HG03175 (cell line): Measurements from ENCODE around the gene CTH.
"Not testable (repeated sequence)": the region's sequence is repeated elsewhere in the genome, so short reads cannot be mapped to it uniquely, and the experiment has no call there.

Source experiments
- ATAC-seq: cut with Tn5 transposase; IDR thresholded peaks from one replicate; pipeline ENCODE4 v1.9.1; 2021; ENCODE audit warnings: mild to moderate bottlenecking, moderate library complexity; ENCODE audit not compliant: unreplicated experiment

CTH gene

GRCh38 chr1:70410604-70411359 is at the start of gene CTH:
Gene CTH (plus strand): TSS chr1:70411268. CDS start chr1:70411416, 148 bp downstream.
- ATAC-seq, result peak; percentile 97

- no peak for ATAC-seq
These were observed 49.2 kb upstream of the CTH start for GRCh38 chr1:70361727-70362398.

GRCh38 chr1:70364439-70364838 is 46.6 kb upstream of the CTH start:
- ATAC-seq, result no peak

GRCh38 chr1:70366425-70366952 is 44.6 kb upstream of the CTH start:
- ATAC-seq, result not testable (repeated sequence)

- ATAC-seq, result not testable (repeated sequence)
These were observed 44.1 kb upstream of the CTH start for GRCh38 chr1:70366997-70367396.

- ATAC-seq, result not testable (repeated sequence)
These were observed 43.7 kb upstream of the CTH start for GRCh38 chr1:70367397-70367796.

GRCh38 chr1:70371586-70371985 is 39.5 kb upstream of the CTH start:
- not testable (repeated sequence) for ATAC-seq

GRCh38 chr1:70372426-70372825 is 38.6 kb upstream of the CTH start:
- no peak for ATAC-seq

GRCh38 chr1:70373580-70373979 is 37.5 kb upstream of the CTH start:
- ATAC-seq, result not testable (repeated sequence)

GRCh38 chr1:70376196-70376595 is 34.9 kb upstream of the CTH start:
- no peak for ATAC-seq

- ATAC-seq, result peak; percentile 84
These were observed 28.4 kb upstream of the CTH start for GRCh38 chr1:70382682-70383081.

GRCh38 chr1:70383483-70383882 is 27.6 kb upstream of the CTH start:
- ATAC-seq, result no peak

- no peak for ATAC-seq
These were observed 26.5 kb upstream of the CTH start for GRCh38 chr1:70384542-70384941.

- no peak for ATAC-seq
These were observed 25.6 kb upstream of the CTH start for GRCh38 chr1:70385477-70385876.

- ATAC-seq, result no peak
These were observed 24.9 kb upstream of the CTH start for GRCh38 chr1:70386121-70386520.

GRCh38 chr1:70387507-70387906 is 23.6 kb upstream of the CTH start:
- ATAC-seq, result no peak

- ATAC-seq, result no peak
These were observed 18.4 kb upstream of the CTH start for GRCh38 chr1:70392626-70393025.

GRCh38 chr1:70396607-70397006 is 14.5 kb upstream of the CTH start:
- no peak for ATAC-seq

- ATAC-seq, result no peak
These were observed 14.1 kb upstream of the CTH start for GRCh38 chr1:70397013-70397412.

- no peak for ATAC-seq
These were observed 10.7 kb upstream of the CTH start for GRCh38 chr1:70400335-70400734.

- peak; percentile 70 for ATAC-seq
These were observed 9.1 kb upstream of the CTH start for GRCh38 chr1:70401974-70402373.

GRCh38 chr1:70403759-70404158 is 7.3 kb upstream of the CTH start:
- ATAC-seq, result no peak
